Erythroblast (primary cell): Measurements from ENCODE around the gene CARD10.

Source experiments
- GATA1 ChIP-seq: IDR thresholded peaks from 2 replicates; pipeline ENCODE4 v1.6.1; 2011; ENCODE audit warnings: low read depth, mild to moderate bottlenecking, control low read depth, low read length, moderate library complexity
- POLR2A ChIP-seq: IDR thresholded peaks from 2 replicates; pipeline ENCODE4 v1.6.1; 2011; ENCODE audit warnings: mild to moderate bottlenecking, low read length

GRCh38 chr22:37471727-37472417, 47.3 kb downstream of the CARD10 start:
- no peak for TF ChIP-seq POLR2A
- no peak for TF ChIP-seq GATA1
